K562 (cell line): ENCODE measurements around the gene DLX2. TPM values are rescaled to one million over a fixed set of nuclear protein-coding genes. Genes with fewer than 3 reads are reported as not detected.
A peak's percentile ranks its signal among the peaks of the same experiment; 100 is the strongest.

ENCODE experiments used
- GATA2 ChIP-seq: sonication (generic); formaldehyde crosslinking; IDR thresholded peaks from 2 replicates; pipeline ENCODE4 v1.4.0; 2020; ENCODE audit warnings: mild to moderate bottlenecking, missing genetic modification reagents
- GTF2A2 ChIP-seq: IDR thresholded peaks from 2 replicates; pipeline ENCODE4 v1.6.1; 2016; ENCODE audit warnings: mild to moderate bottlenecking, missing genetic modification characterization, missing compliant biosample characterization
- PHB ChIP-seq: fragments of 250-450 bp; sonication (Bioruptor Pico); IDR thresholded peaks from 2 replicates; pipeline ENCODE4 v1.5.0; 2021
- PHF8 ChIP-seq: fragments of 200-600 bp; sonication (generic); IDR thresholded peaks from 2 replicates; pipeline ENCODE4 v1.6.1; 2012; ENCODE audit warnings: mixed run types, mild to moderate bottlenecking, inconsistent platforms, low read length, moderate library complexity, borderline replicate concordance
- POLR2H ChIP-seq: IDR thresholded peaks from 2 replicates; pipeline ENCODE4 v1.6.1; 2016; ENCODE audit warnings: missing genetic modification characterization, low read depth, mild to moderate bottlenecking, control low read depth, missing compliant biosample characterization, moderate library complexity
- SRSF1 ChIP-seq: fragments of 200-400 bp; formaldehyde crosslinking; IDR thresholded peaks from 2 replicates; pipeline ENCODE4 v1.6.1; 2017; ENCODE audit warnings: mild to moderate bottlenecking, low read depth, low read length, moderate library complexity
- TCFL5 ChIP-seq: fragments of 250-450 bp; sonication (Bioruptor Pico); conservative IDR thresholded peaks from 2 replicates; pipeline ENCODE4 v1.6.1; 2021; ENCODE audit warnings: mild to moderate bottlenecking, moderate library complexity, matching md5 sums
- TRIM24 ChIP-seq, 2 experiments: fragments of 450-650 bp; IDR thresholded peaks; 2 replicates each; pipeline ENCODE4 v1.6.1; 2016
- XRCC5 ChIP-seq: fragments of 200-400 bp; formaldehyde crosslinking; IDR thresholded peaks from 2 replicates; pipeline ENCODE4 v1.6.1; 2017; ENCODE audit warnings: low read depth, mild to moderate bottlenecking, low read length
- YY1 ChIP-seq, 3 experiments: IDR thresholded peaks; 2 replicates each; pipeline ENCODE4 v1.6.1; 2011; ENCODE audit warnings: low read length in 2 of 3, mild to moderate bottlenecking in 2 of 3, moderate library complexity in 2 of 3, borderline replicate concordance in 1 of 3, control low read depth in 1 of 3, low read depth in 1 of 3; ENCODE audit not compliant: insufficient read depth in 3 of 3, insufficient replicate concordance in 2 of 3, control insufficient read depth in 1 of 3, insufficient read length in 1 of 3; ENCODE audit errors: extremely low read depth in 1 of 3
- ZNF408 ChIP-seq: fragments of 250-450 bp; sonication (Bioruptor Pico); IDR thresholded peaks from 2 replicates; pipeline ENCODE4 v1.4.0; 2020; ENCODE audit warnings: low read depth, mild to moderate bottlenecking, moderate library complexity
- ZNF41 ChIP-seq: fragments of 250-450 bp; sonication (Bioruptor Pico); conservative IDR thresholded peaks from 2 replicates; pipeline ENCODE4 v1.4.0; 2020; ENCODE audit warnings: mild to moderate bottlenecking
- ZNF431 ChIP-seq: sonication (generic); formaldehyde crosslinking; IDR thresholded peaks from 2 replicates; pipeline ENCODE4 v1.8.0; 2022; ENCODE audit warnings: mild to moderate bottlenecking, missing genetic modification reagents
- polyA plus RNA-seq, 8 experiments: library from polyadenylated mRNA; depleted of rRNA in 4 of 8; stranded (reverse) in 5 of 8; unstranded in 3 of 8; fragments of >200 nt; fragmentation: Nextera tagmentation in 2 of 8; fragmentation: Illumina TruSeq in 1 of 8; extraction: Ambion mirVana in 2 of 8; extraction: Trizol in 1 of 8; gene quantifications; 2 replicates each; pipeline versions ENCODE4 v1.2.1 to v1.2.3, GENCODE V29; 2011 to 2014; ENCODE audit warnings: inconsistent platforms in 1 of 8, missing spikeins in 1 of 8
- total RNA-seq, 7 experiments: library from RNA; depleted of rRNA in 6 of 7; stranded (reverse); fragments of >200 nt in 6 of 7; fragmentation: Illumina TruSeq in 2 of 7; extraction: Trizol in 2 of 7; gene quantifications; 2 replicates each; pipeline versions ENCODE4 v1.2.1 to v1.2.3, GENCODE V29; 2011 to 2021; ENCODE audit warnings: low replicate concordance in 1 of 7
- TF ChIP-seq, protein P1 (sequence below): fragments of 250-450 bp; sonication (Bioruptor Pico); IDR thresholded peaks from 2 replicates; pipeline ENCODE4 v1.4.0; 2020; ENCODE audit warnings: mild to moderate bottlenecking, moderate library complexity, borderline replicate concordance
- TF ChIP-seq, protein P2 (sequence below): IDR thresholded peaks from 2 replicates; pipeline ENCODE4 v1.6.1; 2014; ENCODE audit warnings: antibody characterized with exemption
- TF ChIP-seq, protein P3 (sequence below): fragments of 450-650 bp; IDR thresholded peaks from 2 replicates; pipeline ENCODE4 v1.6.1; 2018; ENCODE audit warnings: mild to moderate bottlenecking, low read depth; ENCODE audit not compliant: partially characterized antibody
- TF ChIP-seq, protein P4 (sequence below): fragments of 150-350 bp; IDR thresholded peaks from 2 replicates; pipeline ENCODE4 v1.6.1; 2014; ENCODE audit warnings: low read depth, mild to moderate bottlenecking, low read length, borderline replicate concordance

DLX2 gene
- total and polyA plus RNA-seq, 9 of the 15 experiments (the other 6 are each of a cell fraction or from before 2014, with no cell fraction given): 0.14 to 4.3 (median 0.86) TPM

DNA sequence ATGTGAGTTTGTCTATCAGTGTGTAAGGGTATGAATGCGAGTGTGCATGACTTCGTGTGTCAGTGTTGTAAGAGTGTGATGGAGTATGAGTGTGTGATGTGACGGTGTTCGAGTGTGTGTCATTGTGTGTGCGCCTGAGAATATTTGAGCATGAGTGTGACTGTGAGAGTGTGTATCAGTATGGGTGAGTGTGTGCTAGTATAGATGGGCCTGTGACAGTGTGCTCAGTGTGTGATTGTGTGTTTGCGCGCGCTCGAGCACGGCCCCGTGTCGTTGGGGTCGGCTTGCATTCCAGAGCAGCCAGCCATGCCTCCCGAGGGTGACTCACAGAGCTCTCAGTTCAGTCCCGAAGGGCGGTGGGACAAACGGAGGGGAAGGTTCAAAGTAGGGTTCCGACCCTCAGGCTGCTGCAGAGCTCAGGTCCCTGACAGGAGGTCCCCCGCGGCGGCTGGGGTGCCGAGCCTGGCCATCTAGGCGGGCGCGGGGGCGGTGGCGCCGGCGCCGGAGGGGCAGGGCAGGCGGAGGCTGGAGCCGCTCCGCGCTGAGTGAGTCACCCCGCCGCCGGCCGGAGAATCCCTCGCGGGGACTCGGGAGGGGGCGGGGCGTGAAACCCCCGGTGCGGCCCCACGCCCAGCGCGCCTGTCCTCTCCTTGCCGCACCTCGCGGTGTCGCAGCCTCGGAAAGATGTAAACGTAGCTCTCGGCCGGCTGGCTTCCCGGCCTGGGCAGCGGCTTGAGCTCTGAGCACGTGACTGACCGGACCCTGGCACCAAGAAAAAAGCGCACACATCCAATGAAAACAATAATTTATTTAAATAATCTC is 3.8 kb downstream of the DLX2 start (continued):
- TF ChIP-seq, protein P1, sequence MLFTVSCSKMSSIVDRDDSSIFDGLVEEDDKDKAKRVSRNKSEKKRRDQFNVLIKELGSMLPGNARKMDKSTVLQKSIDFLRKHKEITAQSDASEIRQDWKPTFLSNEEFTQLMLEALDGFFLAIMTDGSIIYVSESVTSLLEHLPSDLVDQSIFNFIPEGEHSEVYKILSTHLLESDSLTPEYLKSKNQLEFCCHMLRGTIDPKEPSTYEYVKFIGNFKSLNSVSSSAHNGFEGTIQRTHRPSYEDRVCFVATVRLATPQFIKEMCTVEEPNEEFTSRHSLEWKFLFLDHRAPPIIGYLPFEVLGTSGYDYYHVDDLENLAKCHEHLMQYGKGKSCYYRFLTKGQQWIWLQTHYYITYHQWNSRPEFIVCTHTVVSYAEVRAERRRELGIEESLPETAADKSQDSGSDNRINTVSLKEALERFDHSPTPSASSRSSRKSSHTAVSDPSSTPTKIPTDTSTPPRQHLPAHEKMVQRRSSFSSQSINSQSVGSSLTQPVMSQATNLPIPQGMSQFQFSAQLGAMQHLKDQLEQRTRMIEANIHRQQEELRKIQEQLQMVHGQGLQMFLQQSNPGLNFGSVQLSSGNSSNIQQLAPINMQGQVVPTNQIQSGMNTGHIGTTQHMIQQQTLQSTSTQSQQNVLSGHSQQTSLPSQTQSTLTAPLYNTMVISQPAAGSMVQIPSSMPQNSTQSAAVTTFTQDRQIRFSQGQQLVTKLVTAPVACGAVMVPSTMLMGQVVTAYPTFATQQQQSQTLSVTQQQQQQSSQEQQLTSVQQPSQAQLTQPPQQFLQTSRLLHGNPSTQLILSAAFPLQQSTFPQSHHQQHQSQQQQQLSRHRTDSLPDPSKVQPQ (CRISPR knock-in tag): no peak
- TF ChIP-seq, protein P2, sequence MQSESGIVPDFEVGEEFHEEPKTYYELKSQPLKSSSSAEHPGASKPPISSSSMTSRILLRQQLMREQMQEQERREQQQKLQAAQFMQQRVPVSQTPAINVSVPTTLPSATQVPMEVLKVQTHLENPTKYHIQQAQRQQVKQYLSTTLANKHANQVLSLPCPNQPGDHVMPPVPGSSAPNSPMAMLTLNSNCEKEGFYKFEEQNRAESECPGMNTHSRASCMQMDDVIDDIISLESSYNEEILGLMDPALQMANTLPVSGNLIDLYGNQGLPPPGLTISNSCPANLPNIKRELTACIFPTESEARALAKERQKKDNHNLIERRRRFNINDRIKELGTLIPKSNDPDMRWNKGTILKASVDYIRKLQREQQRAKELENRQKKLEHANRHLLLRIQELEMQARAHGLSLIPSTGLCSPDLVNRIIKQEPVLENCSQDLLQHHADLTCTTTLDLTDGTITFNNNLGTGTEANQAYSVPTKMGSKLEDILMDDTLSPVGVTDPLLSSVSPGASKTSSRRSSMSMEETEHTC: 0 out of 2 replicates have a peak, but pooled peaks have one; percentile 8
- TF ChIP-seq, protein P3, sequence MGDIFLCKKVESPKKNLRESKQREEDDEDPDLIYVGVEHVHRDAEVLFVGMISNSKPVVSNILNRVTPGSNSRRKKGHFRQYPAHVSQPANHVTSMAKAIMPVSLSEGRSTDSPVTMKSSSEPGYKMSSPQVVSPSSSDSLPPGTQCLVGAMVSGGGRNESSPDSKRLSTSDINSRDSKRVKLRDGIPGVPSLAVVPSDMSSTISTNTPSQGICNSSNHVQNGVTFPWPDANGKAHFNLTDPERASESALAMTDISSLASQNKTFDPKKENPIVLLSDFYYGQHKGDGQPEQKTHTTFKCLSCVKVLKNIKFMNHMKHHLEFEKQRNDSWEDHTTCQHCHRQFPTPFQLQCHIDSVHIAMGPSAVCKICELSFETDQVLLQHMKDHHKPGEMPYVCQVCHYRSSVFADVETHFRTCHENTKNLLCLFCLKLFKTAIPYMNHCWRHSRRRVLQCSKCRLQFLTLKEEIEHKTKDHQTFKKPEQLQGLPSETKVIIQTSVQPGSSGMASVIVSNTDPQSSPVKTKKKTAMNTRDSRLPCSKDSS: no peak
- no peak for TF ChIP-seq GATA2 (CRISPR knock-in tag)
- no peak for TF ChIP-seq ZNF41
- TF ChIP-seq SRSF1: no peak
- TF ChIP-seq, protein P4, sequence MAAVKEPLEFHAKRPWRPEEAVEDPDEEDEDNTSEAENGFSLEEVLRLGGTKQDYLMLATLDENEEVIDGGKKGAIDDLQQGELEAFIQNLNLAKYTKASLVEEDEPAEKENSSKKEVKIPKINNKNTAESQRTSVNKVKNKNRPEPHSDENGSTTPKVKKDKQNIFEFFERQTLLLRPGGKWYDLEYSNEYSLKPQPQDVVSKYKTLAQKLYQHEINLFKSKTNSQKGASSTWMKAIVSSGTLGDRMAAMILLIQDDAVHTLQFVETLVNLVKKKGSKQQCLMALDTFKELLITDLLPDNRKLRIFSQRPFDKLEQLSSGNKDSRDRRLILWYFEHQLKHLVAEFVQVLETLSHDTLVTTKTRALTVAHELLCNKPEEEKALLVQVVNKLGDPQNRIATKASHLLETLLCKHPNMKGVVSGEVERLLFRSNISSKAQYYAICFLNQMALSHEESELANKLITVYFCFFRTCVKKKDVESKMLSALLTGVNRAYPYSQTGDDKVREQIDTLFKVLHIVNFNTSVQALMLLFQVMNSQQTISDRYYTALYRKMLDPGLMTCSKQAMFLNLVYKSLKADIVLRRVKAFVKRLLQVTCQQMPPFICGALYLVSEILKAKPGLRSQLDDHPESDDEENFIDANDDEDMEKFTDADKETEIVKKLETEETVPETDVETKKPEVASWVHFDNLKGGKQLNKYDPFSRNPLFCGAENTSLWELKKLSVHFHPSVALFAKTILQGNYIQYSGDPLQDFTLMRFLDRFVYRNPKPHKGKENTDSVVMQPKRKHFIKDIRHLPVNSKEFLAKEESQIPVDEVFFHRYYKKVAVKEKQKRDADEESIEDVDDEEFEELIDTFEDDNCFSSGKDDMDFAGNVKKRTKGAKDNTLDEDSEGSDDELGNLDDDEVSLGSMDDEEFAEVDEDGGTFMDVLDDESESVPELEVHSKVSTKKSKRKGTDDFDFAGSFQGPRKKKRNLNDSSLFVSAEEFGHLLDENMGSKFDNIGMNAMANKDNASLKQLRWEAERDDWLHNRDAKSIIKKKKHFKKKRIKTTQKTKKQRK: no peak
- TF ChIP-seq TCFL5: no peak
- TF ChIP-seq TRIM24 (IDR thresholded peaks at IDR 0.05): peak; percentile 33 to 52; a peak in 3 of 4 replicates
- no peak for TF ChIP-seq PHB (CRISPR knock-in tag)
- no peak for TF ChIP-seq GTF2A2
- no peak for TF ChIP-seq ZNF431 (CRISPR knock-in tag)
- TF ChIP-seq PHF8: peak; percentile 63; the same call in 1 of the 2 replicates
- no peak for TF ChIP-seq XRCC5
- peak in 1 of 3 experiments; percentile 39 for TF ChIP-seq YY1 (IDR thresholded peaks at IDR 0.05; ENCODE audit: borderline replicate concordance in 1 of 3, control insufficient read depth in 1 of 3, extremely low read depth in 1 of 3, insufficient read depth in 3 of 3, insufficient read length in 1 of 3, insufficient replicate concordance in 2 of 3, low read depth in 1 of 3, low read length in 2 of 3)
- peak; percentile 77 for TF ChIP-seq POLR2H
- TF ChIP-seq ZNF408 (CRISPR knock-in tag): no peak
